Activated CD4-positive, alpha-beta T cell treated with anti-CD3 and anti-CD28 coated beads for 36 hours (primary cell): ENCODE data around the gene TRRAP. TPM values are rescaled to one million over a fixed set of nuclear protein-coding genes. Genes with fewer than 3 reads are reported as not detected.
"Not testable (repeated sequence)": the region's sequence is repeated elsewhere in the genome, so short reads cannot be mapped to it uniquely, and the experiment has no call there.

Experiments
- ATAC-seq: fragments of 200-7000 bp; cut with Tn5 transposase; one replicate; pipeline ENCODE4 v1.10.0; 2021; ENCODE audit warnings: mild to moderate bottlenecking, moderate library complexity
- CTCF ChIA-PET: fragments of 350-600 bp; sonication (Branson Sonifier 250); formaldehyde crosslinking; loops from one replicate; lab custom pipeline; 2021; ENCODE audit warnings: antibody characterized with exemption; lab: Charles Lee
- POLR2A ChIA-PET: fragments of 350-600 bp; sonication (Branson Sonifier 250); formaldehyde crosslinking; loops from one replicate; lab custom pipeline; 2021; ENCODE audit warnings: antibody characterized with exemption, inconsistent platforms; lab: Charles Lee
- DNase-seq: peaks from one replicate; pipeline ENCODE4 v3.0.0-alpha.2; 2020
- H3K27ac Mint-ChIP-seq: one replicate; pipeline ENCODE4 v1.8.0; 2021; ENCODE audit warnings: mixed read lengths
- H3K27me3 Mint-ChIP-seq: one replicate; pipeline ENCODE4 v1.8.0; 2021; ENCODE audit warnings: mixed read lengths
- H3K36me3 Mint-ChIP-seq: one replicate; pipeline ENCODE4 v1.8.0; 2021; ENCODE audit warnings: low read depth, mixed read lengths
- H3K4me1 Mint-ChIP-seq: one replicate; pipeline ENCODE4 v1.8.0; 2021; ENCODE audit warnings: mixed read lengths
- H3K4me3 Mint-ChIP-seq: one replicate; pipeline ENCODE4 v1.8.0; 2021; ENCODE audit warnings: mild to moderate bottlenecking, moderate library complexity, mixed read lengths
- H3K9me3 Mint-ChIP-seq: one replicate; pipeline ENCODE4 v1.8.0; 2021; ENCODE audit warnings: low read depth, mixed read lengths
- intact Hi-C, 2 experiments: fragments of 100-400 bp; cut with DNase I in 1 of 2; cut with micrococcal nuclease in 1 of 2; formaldehyde crosslinking; loops; one replicate each; pipeline versions ENCODE4 v1.14.2 to v1.15.1; 2022 to 2024; cut with DNase I, micrococcal nuclease
- total RNA-seq, 2 experiments: library from RNA; stranded (reverse); gene quantifications; one replicate each; pipeline ENCODE4 v1.2.3, GENCODE V29; 2021

The TRRAP gene
- total RNA-seq, 2 experiments from 2014 or later: 51.7 to 54.0 TPM

- Mint-ChIP-seq H3K27me3 (peaks cover 9% of the 10 kb centered on the region), H3K4me3 (no peak overlapping the region), H3K9me3 (no peaks in the 10 kb centered on the region), H3K27ac (no peak overlapping the region), H3K36me3 (no peaks in the 10 kb centered on the region), H3K4me1 (peaks cover 2% of the 10 kb centered on the region)
- ChIA-PET POLR2A (no interaction called here), CTCF (interaction anchor here (1.4 kb wide), 1 partner anchor 33 kb away, joined by 3 read pairs; no protein-coding TSS in a partner anchor)
- DNase-seq (no peak), ATAC-seq (no peak)
- intact Hi-C loops: no loop called here
Observed at GRCh38 chr7:98866351-98866750, 12.0 kb upstream of the TRRAP start.

GRCh38 chr7:98866765-98867164 lies 11.6 kb upstream of the TRRAP start:
- H3K27me3 Mint-ChIP-seq: peaks cover 9% of the 10 kb centered on the region
- no peaks in the 10 kb centered on the region for H3K36me3 Mint-ChIP-seq
- H3K4me1 Mint-ChIP-seq: peaks cover 2% of the 10 kb centered on the region
- ATAC-seq: no peak
- DNase-seq: no peak
- H3K9me3 Mint-ChIP-seq: no peaks in the 10 kb centered on the region
- POLR2A ChIA-PET: no interaction called here
- CTCF ChIA-PET: interaction anchor here (1.4 kb wide), 1 partner anchor 34 kb away, joined by 3 read pairs; no protein-coding TSS in a partner anchor
- no peak overlapping the region for H3K4me3 Mint-ChIP-seq
- H3K27ac Mint-ChIP-seq: no peak overlapping the region
- intact Hi-C loops: no loop called here

- Mint-ChIP-seq H3K27ac (no peak overlapping the region), H3K4me3 (no peak overlapping the region), H3K36me3 (no peaks in the 10 kb centered on the region), H3K27me3 (peaks cover 9% of the 10 kb centered on the region), H3K4me1 (peaks cover 2% of the 10 kb centered on the region), H3K9me3 (no peaks in the 10 kb centered on the region)
- ChIA-PET POLR2A (no interaction called here), CTCF (interaction anchor here (0.7 to 1.5 kb wide), 2 partner anchors 10 to 756 kb away, joined by 3 to 4 read pairs; partner anchors contain the start of gene TRRAP)
- ATAC-seq (no peak), DNase-seq (no peak)
- intact Hi-C loops: no loop called here
Observed at GRCh38 chr7:98868450-98868849, 9.9 kb upstream of the TRRAP start.

GRCh38 chr7:98869027-98869596 lies 9.2 kb upstream of the TRRAP start:
- CTCF ChIA-PET: interaction anchor here (0.7 to 1.5 kb wide), 3 partner anchors 9 to 757 kb away, joined by 3 to 5 read pairs (median 4); partner anchors contain the start of gene TRRAP
- Mint-ChIP-seq H3K27ac (no peak overlapping the region), H3K9me3 (no peaks in the 10 kb centered on the region), H3K36me3 (no peaks in the 10 kb centered on the region), H3K27me3 (peaks cover 9% of the 10 kb centered on the region), H3K4me1 (peaks cover 2% of the 10 kb centered on the region), H3K4me3 (no peak overlapping the region)
- no peak for DNase-seq
- POLR2A ChIA-PET: no interaction called here
- no peak for ATAC-seq
- intact Hi-C loops: no loop called here

GRCh38 chr7:98869597-98870120 lies 8.7 kb upstream of the TRRAP start, which contains the start of gene TMEM130:
TMEM130 (minus strand) TSS chr7:98870014; CDS start chr7:98869861, 153 bp downstream.
- no peak within 1 kb of the TSS for H3K27ac Mint-ChIP-seq
- H3K27me3 Mint-ChIP-seq: peaks cover 9% of the 10 kb centered on the region
- intact Hi-C loops: loop anchor here in 1 of 2 experiments (1.0 kb wide), 1 partner anchor 9 kb away; the partner anchor contains the start of gene TRRAP
- peaks cover 2% of the 10 kb centered on the region for H3K4me1 Mint-ChIP-seq
- ChIA-PET POLR2A (no interaction called here), CTCF (interaction anchor here (1.2 to 1.6 kb wide), 2 partner anchors 9 to 10 kb away, joined by 4 to 5 read pairs; partner anchors contain the start of gene TRRAP)
- peak; percentile 16 for ATAC-seq
- no peaks in the 10 kb centered on the region for H3K9me3 Mint-ChIP-seq
- H3K36me3 Mint-ChIP-seq: no peaks in the 10 kb centered on the region
- DNase-seq: peak; percentile 18
- H3K4me3 Mint-ChIP-seq: peak within 1 kb of the TSS; percentile 66

- no peak overlapping the region for H3K27ac Mint-ChIP-seq
- peaks cover 9% of the 10 kb centered on the region for H3K27me3 Mint-ChIP-seq
- peak overlapping the region; percentile 66 for H3K4me3 Mint-ChIP-seq
- H3K36me3 Mint-ChIP-seq: no peaks in the 10 kb centered on the region
- ChIA-PET CTCF (interaction anchor here (0.6 to 1.6 kb wide), 3 partner anchors 8 to 134 kb away, joined by 3 to 5 read pairs (median 4); partner anchors contain the start of gene TRRAP), POLR2A (no interaction called here)
- intact Hi-C loops: loop anchor here in 1 of 2 experiments (1.0 kb wide), 1 partner anchor 8 kb away; the partner anchor contains the start of gene TRRAP
- ATAC-seq: peak; percentile 96
- peaks cover 2% of the 10 kb centered on the region for H3K4me1 Mint-ChIP-seq
- H3K9me3 Mint-ChIP-seq: no peaks in the 10 kb centered on the region
- DNase-seq: peak; percentile 88
Observed at GRCh38 chr7:98870121-98870651, 8.1 kb upstream of the TRRAP start.

GRCh38 chr7:98870807-98871491 lies 7.4 kb upstream of the TRRAP start:
- DNase-seq (no peak), ATAC-seq (no peak)
- Mint-ChIP-seq H3K4me3 (peak overlapping the region; percentile 66), H3K27ac (no peak overlapping the region), H3K4me1 (peaks cover 2% of the 10 kb centered on the region), H3K36me3 (no peaks in the 10 kb centered on the region), H3K27me3 (peaks cover 9% of the 10 kb centered on the region), H3K9me3 (no peaks in the 10 kb centered on the region)
- CTCF ChIA-PET: interaction anchor here (0.6 to 1.6 kb wide), 3 partner anchors 9 to 135 kb away, joined by 3 to 4 read pairs (median 3); no protein-coding TSS in a partner anchor
- POLR2A ChIA-PET: no interaction called here
- intact Hi-C loops: loop anchor here in 1 of 2 experiments (1.0 kb wide), 1 partner anchor 7 kb away; the partner anchor contains the start of gene TRRAP

- DNase-seq (peak; percentile 49), ATAC-seq (peak; percentile 45)
- Mint-ChIP-seq H3K27me3 (peaks cover 9% of the 10 kb centered on the region), H3K4me1 (peaks cover 2% of the 10 kb centered on the region), H3K9me3 (no peaks in the 10 kb centered on the region), H3K27ac (no peak overlapping the region), H3K36me3 (no peaks in the 10 kb centered on the region), H3K4me3 (no peak overlapping the region)
- POLR2A ChIA-PET: no interaction called here
- CTCF ChIA-PET: interaction anchor here (0.6 to 0.8 kb wide), 3 partner anchors 29 to 451 kb away, joined by 3 to 4 read pairs (median 4); no protein-coding TSS in a partner anchor
- intact Hi-C loops: no loop called here
Observed at GRCh38 chr7:98872328-98872924, 5.9 kb upstream of the TRRAP start.

- H3K27ac Mint-ChIP-seq, H3K4me3 Mint-ChIP-seq, CTCF ChIA-PET, H3K27me3 Mint-ChIP-seq, DNase-seq, H3K9me3 Mint-ChIP-seq, intact Hi-C loops, POLR2A ChIA-PET, H3K36me3 Mint-ChIP-seq, H3K4me1 Mint-ChIP-seq, ATAC-seq: not testable (repeated sequence)
Observed at GRCh38 chr7:98873610-98874009, 4.7 kb upstream of the TRRAP start.

- intact Hi-C loops: loop anchor here in 1 of 2 experiments (5.0 kb wide), 2 partner anchors 452 to 1003 kb away; partner anchors contain the start of genes ARPC1A and ASNS
- POLR2A ChIA-PET: no interaction called here
- no peak for ATAC-seq
Observed at GRCh38 chr7:98874942-98875341, 3.4 kb upstream of the TRRAP start.

More at GRCh38 chr7:98874942-98875341, 3.4 kb upstream of the TRRAP start:
- Mint-ChIP-seq H3K27me3 (peaks cover 4% of the 10 kb centered on the region), H3K4me3 (no peak overlapping the region), H3K27ac (no peak overlapping the region), H3K9me3 (no peaks in the 10 kb centered on the region), H3K36me3 (no peaks in the 10 kb centered on the region), H3K4me1 (peaks cover 8% of the 10 kb centered on the region)
- CTCF ChIA-PET: no interaction called here
- DNase-seq: no peak
